ENCODE results near the gene RNF213. TPM values are rescaled to one million over a fixed set of nuclear protein-coding genes. Genes with fewer than 3 reads are reported as not detected.
A peak's percentile ranks its signal among the peaks of the same experiment; 100 is the strongest.

Gene RNF213
- 143 and 198 TPM in 2 replicates for total RNA-seq

- no peak for TF ChIP-seq CTCF (IDR thresholded peaks at IDR 0.05; ENCODE audit: insufficient read depth, low read depth, low read length)
- peak within 1 kb of the TSS; percentile 85 for H3K4me3 ChIP-seq (ENCODE audit: low read depth, low read length)
- peak; percentile 37 for DNase-seq (ENCODE audit: low read depth)
Observed at GRCh38 chr17:80260791-80261158, at the start of gene RNF213. Gene RNF213 (plus strand): TSS chr17:80260852. CDS start chr17:80263682, 2,830 bp downstream.

- TF ChIP-seq CTCF (IDR thresholded peaks at IDR 0.05; ENCODE audit: insufficient read depth, low read depth, low read length), result no peak
- no peak overlapping the region for H3K4me3 ChIP-seq (ENCODE audit: low read depth, low read length)
- DNase-seq (ENCODE audit: low read depth), result no peak
Observed at GRCh38 chr17:80212109-80212508, 48.5 kb upstream of the RNF213 start.

- no peak for DNase-seq (ENCODE audit: low read depth)
- TF ChIP-seq CTCF (IDR thresholded peaks at IDR 0.05; ENCODE audit: insufficient read depth, low read depth, low read length), result no peak
Observed at GRCh38 chr17:80212511-80212910, 48.1 kb upstream of the RNF213 start.

GRCh38 chr17:80212962-80213642 lies 47.5 kb upstream of the RNF213 start:
- no peak for DNase-seq (ENCODE audit: low read depth)
- TF ChIP-seq CTCF (IDR thresholded peaks at IDR 0.05; ENCODE audit: insufficient read depth, low read depth, low read length), result no peak

More at GRCh38 chr17:80212511-80212910, 48.1 kb upstream of the RNF213 start:
- no peak overlapping the region for H3K4me3 ChIP-seq (ENCODE audit: low read depth, low read length)

GRCh38 chr17:80213643-80213975 lies 47.0 kb upstream of the RNF213 start:
- DNase-seq (ENCODE audit: low read depth), result no peak
- TF ChIP-seq CTCF (IDR thresholded peaks at IDR 0.05; ENCODE audit: insufficient read depth, low read depth, low read length), result no peak
- no peak overlapping the region for H3K4me3 ChIP-seq (ENCODE audit: low read depth, low read length)

More at GRCh38 chr17:80212962-80213642, 47.5 kb upstream of the RNF213 start:
- H3K4me3 ChIP-seq (ENCODE audit: low read depth, low read length), result no peak overlapping the region

- TF ChIP-seq CTCF (IDR thresholded peaks at IDR 0.05; ENCODE audit: insufficient read depth, low read depth, low read length), result no peak
- no peak overlapping the region for H3K4me3 ChIP-seq (ENCODE audit: low read depth, low read length)
- no peak for DNase-seq (ENCODE audit: low read depth)
Observed at GRCh38 chr17:80214012-80214877, 46.4 kb upstream of the RNF213 start.

Measured in fibroblast of villous mesenchyme (primary cell).